ENCODE measurements around the gene TRMT61A. TPM values are rescaled to one million over a fixed set of nuclear protein-coding genes. Genes with fewer than 3 reads are reported as not detected.

The TRMT61A gene
- total RNA-seq, 1 donor from 2014 or later = 21.8 TPM

- Mint-ChIP-seq H3K9me3 (no peaks in the 10 kb centered on the region), H3K4me1 (peaks cover 61% of the 10 kb centered on the region), H3K27me3 (no peaks in the 10 kb centered on the region), H3K27ac (peak overlapping the region; percentile 89), H3K36me3 (ENCODE audit: low read depth) (peaks cover 20% of the 10 kb centered on the region), H3K4me3 (peak overlapping the region; percentile 92)
- DNase-seq (no peak), ATAC-seq (ENCODE audit: low read depth) (no peak)
- intact Hi-C loops (cut with micrococcal nuclease) = loop anchor here (1.0 to 10.0 kb wide), 4 partner anchors 8 to 765 kb away; partner anchors contain the start of genes EIF5 and MARK3
- POLR2A ChIA-PET = interaction anchor here (0.6 to 1.4 kb wide), 6 partner anchors 9 to 247 kb away, joined by 3 to 4 read pairs (median 4); partner anchors contain the start of genes BAG5 and COA8
- CTCF ChIA-PET = interaction anchor here (1.4 to 3.3 kb wide), 2 partner anchors 11 kb away, joined by 5 to 16 read pairs; no protein-coding TSS in a partner anchor
- no peak for TF ChIP-seq CTCF (IDR thresholded peaks at IDR 0.05)
Measured at GRCh38 chr14:103529383-103530365, 678 bp downstream of the TRMT61A start.

DNA sequence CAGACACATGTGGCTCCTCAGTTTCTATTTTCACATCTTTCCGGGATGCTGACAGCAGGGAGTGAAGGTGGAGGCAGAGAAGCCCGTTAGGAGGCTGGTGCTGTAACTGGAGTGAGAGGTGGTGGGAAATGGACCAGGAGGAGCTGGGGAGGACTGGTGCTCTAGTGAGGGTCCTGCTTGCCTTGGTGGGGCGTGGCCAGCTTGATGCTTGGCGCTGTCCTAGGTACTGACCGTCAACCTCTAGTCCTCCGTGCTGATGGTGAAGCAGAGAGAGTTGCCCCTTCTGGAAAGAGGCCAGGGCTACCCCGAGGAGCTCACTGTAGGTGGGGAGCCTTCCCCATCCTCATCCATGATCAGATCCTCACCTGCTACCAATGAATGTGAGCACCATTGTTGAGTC is 1.4 kb downstream of the TRMT61A start:
- no peak for DNase-seq
- peaks cover 57% of the 10 kb centered on the region for H3K4me1 Mint-ChIP-seq
- intact Hi-C loops (cut with micrococcal nuclease) = no loop called here
- ChIA-PET POLR2A (interaction anchor here (1.3 kb wide), 1 partner anchor 32 kb away, joined by 4 read pairs; the partner anchor contains the start of genes BAG5 and COA8), CTCF (interaction anchor here (0.9 to 1.4 kb wide), 3 partner anchors 9 to 16 kb away, joined by 4 to 6 read pairs (median 5); no protein-coding TSS in a partner anchor)
- no peak for ATAC-seq (ENCODE audit: low read depth)
- H3K27ac Mint-ChIP-seq = peak overlapping the region; percentile 50
- no peaks in the 10 kb centered on the region for H3K9me3 Mint-ChIP-seq
- peaks cover 22% of the 10 kb centered on the region for H3K36me3 Mint-ChIP-seq (ENCODE audit: low read depth)
- no peak for TF ChIP-seq CTCF (IDR thresholded peaks at IDR 0.05)
- H3K4me3 Mint-ChIP-seq = peak overlapping the region; percentile 92
- H3K27me3 Mint-ChIP-seq = no peaks in the 10 kb centered on the region

DNA sequence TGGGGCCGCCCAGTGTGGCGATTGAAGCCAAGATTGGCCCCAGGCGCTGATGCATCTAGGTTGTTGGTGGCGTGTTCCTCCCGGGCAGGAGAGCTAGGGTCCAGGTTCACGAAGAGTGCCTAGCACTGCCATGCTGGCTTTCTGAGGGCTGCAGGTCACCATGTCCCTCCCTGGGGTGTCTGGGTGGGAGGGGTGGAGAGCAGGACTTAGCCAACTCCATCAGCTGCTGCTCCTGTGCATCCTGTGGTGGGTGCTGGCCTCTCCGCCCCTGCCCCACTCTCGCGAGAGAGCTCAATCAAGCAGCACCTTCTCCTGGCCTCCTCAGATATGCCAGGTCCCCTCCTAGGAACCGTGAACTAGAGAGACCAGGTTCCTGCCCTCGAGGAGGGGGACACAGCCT is 1.8 kb downstream of the TRMT61A start:
- no peak for TF ChIP-seq CTCF (IDR thresholded peaks at IDR 0.05)
- ATAC-seq (ENCODE audit: low read depth) (no peak), DNase-seq (no peak)
- Mint-ChIP-seq H3K4me1 (peaks cover 52% of the 10 kb centered on the region), H3K27ac (no peak overlapping the region), H3K4me3 (no peak overlapping the region), H3K9me3 (no peaks in the 10 kb centered on the region), H3K27me3 (no peaks in the 10 kb centered on the region), H3K36me3 (ENCODE audit: low read depth) (peaks cover 22% of the 10 kb centered on the region)
- intact Hi-C loops (cut with micrococcal nuclease) = no loop called here
- ChIA-PET POLR2A (no interaction called here), CTCF (interaction anchor here (0.9 to 1.4 kb wide), 3 partner anchors 9 to 16 kb away, joined by 4 to 6 read pairs (median 5); no protein-coding TSS in a partner anchor)

- ChIA-PET CTCF (interaction anchor here (0.9 to 1.4 kb wide), 3 partner anchors 10 to 15 kb away, joined by 4 to 6 read pairs (median 5); no protein-coding TSS in a partner anchor), POLR2A (no interaction called here)
- Mint-ChIP-seq H3K4me3 (no peak overlapping the region), H3K27ac (peak overlapping the region; percentile 24), H3K9me3 (no peaks in the 10 kb centered on the region), H3K4me1 (peaks cover 46% of the 10 kb centered on the region), H3K36me3 (ENCODE audit: low read depth) (peaks cover 25% of the 10 kb centered on the region), H3K27me3 (no peaks in the 10 kb centered on the region)
- TF ChIP-seq CTCF (IDR thresholded peaks at IDR 0.05) = no peak
- intact Hi-C loops (cut with micrococcal nuclease) = no loop called here
- no peak for ATAC-seq (ENCODE audit: low read depth)
- DNase-seq = no peak
Measured at GRCh38 chr14:103531421-103532215, 2.6 kb downstream of the TRMT61A start.

Measured in activated B cell treated with CpG ODN at 0.5 μM for 24 hours (primary cell).